Endothelial cell of umbilical vein (primary cell): ENCODE data around the gene OSBPL6. TPM values are rescaled to one million over a fixed set of nuclear protein-coding genes. Genes with fewer than 3 reads are reported as not detected.

ENCODE experiments used
- BruUV-seq: library from RNA; stranded (reverse); fragments of 400-500 nt; replicated peaks from 2 replicates; lab custom pipeline; 2021; lab: Mats Ljungman, UMichigan
- CTCF ChIA-PET: fragments of 300-600, 350-600 bp; sonication (Branson Sonifier 250); formaldehyde crosslinking; loops from one replicate; lab custom pipeline; 2021; ENCODE audit warnings: antibody characterized with exemption, inconsistent platforms; lab: Charles Lee
- POLR2A ChIA-PET: fragments of 300-600, 350-600 bp; sonication (Branson Sonifier 250); formaldehyde crosslinking; loops from one replicate; lab custom pipeline; 2021; ENCODE audit warnings: antibody characterized with exemption, inconsistent platforms; lab: Charles Lee
- DNase-seq: peaks from one replicate; pipeline ENCODE4 v3.0.0-alpha.2; 2011; ENCODE audit warnings: low read depth, low spot score
- FAIRE-seq: peaks from 2 replicates; lab custom pipeline; 2011; peaks lifted over from hg19 to GRCh38; lab: Jason Lieb, UNC
- H2AFZ ChIP-seq: 2 replicates; pipeline ENCODE4 v1.6.0; 2012; ENCODE audit warnings: low read depth, low read length, control low read depth, inconsistent platforms
- H3K27ac ChIP-seq: 2 replicates; pipeline ENCODE4 v1.5.1; 2011; ENCODE audit warnings: low read depth, mild to moderate bottlenecking, control low read depth, low read length, moderate library complexity; ENCODE audit not compliant: insufficient read depth
- H3K27me3 ChIP-seq, 2 experiments: 2 replicates each; pipeline versions ENCODE4 v1.6.0 to v1.6.1; 2011; ENCODE audit warnings: low read length in 2 of 2, mixed read lengths in 1 of 2; ENCODE audit not compliant: control insufficient read depth in 2 of 2, insufficient read depth in 2 of 2
- H3K36me3 ChIP-seq, 2 experiments: 2 replicates in 1 of 2; 3 replicates in 1 of 2; pipeline ENCODE4 v1.5.1; 2011; ENCODE audit warnings: low read length in 2 of 2, mild to moderate bottlenecking in 1 of 2, moderate library complexity in 1 of 2; ENCODE audit not compliant: control insufficient read depth in 2 of 2, insufficient read depth in 2 of 2; ENCODE audit errors: extremely low read depth in 1 of 2
- H3K4me1 ChIP-seq: 3 replicates; pipeline ENCODE4 v1.5.1; 2011; ENCODE audit warnings: mild to moderate bottlenecking, low read length; ENCODE audit not compliant: control insufficient read depth, insufficient read depth; ENCODE audit errors: extremely low read depth
- H3K4me2 ChIP-seq: 2 replicates; pipeline ENCODE4 v1.6.1; 2011; ENCODE audit warnings: low read length, control low read depth, mixed read lengths; ENCODE audit not compliant: insufficient read depth
- H3K4me3 ChIP-seq, 3 experiments: fragments of 200-600 bp in 1 of 3; sonication (generic), shearing (Covaris generic) in 1 of 3; replicated peaks in 1 of 3; 2 replicates each; pipeline ENCODE4 v1.5.1; 2011 to 2016; ENCODE audit warnings: control low read depth in 3 of 3, low read length in 3 of 3, mild to moderate bottlenecking in 2 of 3, inconsistent platforms in 1 of 3, low read depth in 1 of 3, moderate library complexity in 1 of 3; ENCODE audit not compliant: insufficient read depth in 1 of 3
- H3K79me2 ChIP-seq: 2 replicates; pipeline ENCODE4 v1.6.0; 2012; ENCODE audit warnings: low read length, inconsistent platforms; ENCODE audit not compliant: control insufficient read depth, insufficient read depth
- H3K9ac ChIP-seq: replicated peaks from 2 replicates; pipeline ENCODE3; 2011; ENCODE audit warnings: low read length, control low read depth; ENCODE audit not compliant: insufficient read depth; ENCODE audit errors: extremely low read depth
- H3K9me1 ChIP-seq: replicated peaks from 3 replicates; pipeline ENCODE4 v1.6.0; 2011; ENCODE audit warnings: mild to moderate bottlenecking, low read length; ENCODE audit not compliant: control insufficient read depth, insufficient read depth; ENCODE audit errors: extremely low read depth
- H3K9me3 ChIP-seq: replicated peaks from 2 replicates; pipeline ENCODE4 v1.5.1; 2012; ENCODE audit warnings: low read length, inconsistent platforms; ENCODE audit not compliant: control insufficient read depth, insufficient read depth
- H4K20me1 ChIP-seq: replicated peaks from 2 replicates; pipeline ENCODE3; 2011; ENCODE audit warnings: mild to moderate bottlenecking, low read length; ENCODE audit not compliant: control insufficient read depth, insufficient read depth; ENCODE audit errors: extremely low read depth
- CTCF ChIP-seq, 2 donors: IDR thresholded peaks; 1 replicate in 1 of 2; 2 replicates in 1 of 2; pipeline ENCODE4 v1.5.1; 2011; ENCODE audit warnings: low read length in 2 of 2, mild to moderate bottlenecking in 2 of 2, moderate library complexity in 2 of 2, control low read depth in 1 of 2, inconsistent platforms in 1 of 2, low read depth in 1 of 2; ENCODE audit not compliant: insufficient read depth in 1 of 2; ENCODE audit errors: extremely low read depth in 1 of 2
- EZH2 ChIP-seq: IDR thresholded peaks from 2 replicates; pipeline ENCODE4 v1.6.1; 2012; ENCODE audit warnings: borderline replicate concordance, low read depth, mild to moderate bottlenecking, moderate library complexity, low read length, inconsistent platforms; ENCODE audit not compliant: severe bottlenecking
- FOS ChIP-seq: IDR thresholded peaks from 2 replicates; pipeline ENCODE4 v1.6.1; 2011; ENCODE audit warnings: mild to moderate bottlenecking, low read length, moderate library complexity, borderline replicate concordance; ENCODE audit not compliant: insufficient read depth
- GATA2 ChIP-seq: IDR thresholded peaks from 2 replicates; pipeline ENCODE4 v1.7.0; 2011; ENCODE audit warnings: low read depth, mild to moderate bottlenecking, moderate library complexity, mixed read lengths, low read length; ENCODE audit not compliant: insufficient read length, insufficient read depth
- MAX ChIP-seq: IDR thresholded peaks from 2 replicates; pipeline ENCODE4 v1.6.1; 2011; ENCODE audit not compliant: insufficient read depth, insufficient read length
- MYC ChIP-seq: IDR thresholded peaks from one replicate; pipeline ENCODE4 v1.6.1; 2011; ENCODE audit warnings: mild to moderate bottlenecking, low read depth, low read length
- POLR2A ChIP-seq: IDR thresholded peaks from 2 replicates; pipeline ENCODE4 v1.6.1; 2012; ENCODE audit warnings: low read depth, mild to moderate bottlenecking, control low read depth, low read length
- POLR2AphosphoS5 ChIP-seq: IDR thresholded peaks from 2 replicates; pipeline ENCODE4 v1.6.1; 2012; ENCODE audit warnings: low read depth, mild to moderate bottlenecking, control low read depth, low read length, moderate library complexity; ENCODE audit not compliant: insufficient read depth
- dilution Hi-C: fragments of 300-500 bp; cut with MboI; formaldehyde crosslinking; loops from one replicate; pipeline ENCODE4 v1.15.0; 2019; ENCODE audit warnings: low sequenced_read_pairs; ENCODE audit not compliant: extremely low pct_ligation_motif_present
- intact Hi-C: fragments of 100-400 bp; cut with micrococcal nuclease; formaldehyde crosslinking; loops from one replicate; pipeline ENCODE4 v1.10.0; 2022
- polyA plus RNA-seq, 4 experiments: library from polyadenylated mRNA; depleted of rRNA in 3 of 4; stranded (reverse) in 3 of 4; unstranded in 1 of 4; fragments of >200 nt; gene quantifications; 2 replicates each; pipeline versions ENCODE4 v1.2.1 to v1.2.3, GENCODE V29; 2011 to 2012; ENCODE audit warnings: missing spikeins in 1 of 4
- total RNA-seq: library from RNA; stranded (reverse); gene quantifications from 2 replicates; pipeline ENCODE4 v1.2.3, GENCODE V29; 2021

OSBPL6 gene
- total and polyA plus RNA-seq, 2 donors (not counting 3 experiments of a cell fraction or from before 2014, with no cell fraction given) = 1.5 to 2.3 TPM

GRCh38 chr2:178265851-178266250 lies 71.5 kb downstream of the OSBPL6 start:
- no peaks in the 10 kb centered on the region for H3K9me3 ChIP-seq
- ChIA-PET CTCF (no interaction called here), POLR2A (no interaction called here)
- DNase-seq = no peak
- dilution Hi-C loops (no loop called here), intact Hi-C loops (no loop called here)
- no peaks in the 10 kb centered on the region for H3K4me1 ChIP-seq
- no peak overlapping the region for H3K4me2 ChIP-seq
- no peaks in the 10 kb centered on the region for H3K27me3 ChIP-seq
- H2AFZ ChIP-seq = no peak overlapping the region
- no peaks in the 10 kb centered on the region for H3K9me1 ChIP-seq
- H3K27ac ChIP-seq = no peak overlapping the region
- H4K20me1 ChIP-seq = no peaks in the 10 kb centered on the region
- no peak overlapping the region for H3K4me3 ChIP-seq
- H3K9ac ChIP-seq = no peak overlapping the region
- no peak for FAIRE-seq
- no TSS peak for BruUV-seq
- TF ChIP-seq FOS = no peak
- no peak for TF ChIP-seq POLR2A
- TF ChIP-seq CTCF (IDR thresholded peaks at IDR 0.05; ENCODE audit: extremely low read depth in 1 of 2, insufficient read depth in 1 of 2, low read depth in 1 of 2, low read length in 2 of 2) = no peak
- no peak for TF ChIP-seq MYC
- no peak for TF ChIP-seq POLR2AphosphoS5
- no peak for TF ChIP-seq EZH2
- no peak for TF ChIP-seq MAX
- no peak for TF ChIP-seq GATA2
- no peaks in the 10 kb centered on the region for H3K79me2 ChIP-seq
- no peaks in the 10 kb centered on the region for H3K36me3 ChIP-seq
